ENCODE data around the gene RBM11. TPM values are rescaled to one million over a fixed set of nuclear protein-coding genes. Genes with fewer than 3 reads are reported as not detected.

RBM11 gene
- total and polyA plus RNA-seq, 9 of the 15 experiments (the other 6 are each of a cell fraction or from before 2014, with no cell fraction given) = 0.98 to 5.3 (median 2.9) TPM

GRCh38 chr21:14271053-14271452 is 55.1 kb downstream of the RBM11 start (continued):
- no peak for TF ChIP-seq ZBTB43 (CRISPR knock-in tag; IDR thresholded peaks at IDR 0.05)
- no peak for TF ChIP-seq E2F4 (CRISPR knock-in tag; IDR thresholded peaks at IDR 0.05; ENCODE audit: low read depth)
- no peak for TF ChIP-seq ZNF696 (CRISPR knock-in tag; conservative IDR thresholded peaks at IDR 0.05)
- no peak for TF ChIP-seq ESRRA (IDR thresholded peaks at IDR 0.05; ENCODE audit: borderline replicate concordance, low read depth)
- TF ChIP-seq BMI1 (IDR thresholded peaks at IDR 0.05; ENCODE audit: low read length) = no peak
- TF ChIP-seq UBTF (IDR thresholded peaks at IDR 0.05; ENCODE audit: borderline replicate concordance in 1 of 2, low read depth in 2 of 2, low read length in 2 of 2) = no peak
- no peak for TF ChIP-seq DEAF1 (CRISPR knock-in tag; IDR thresholded peaks at IDR 0.05)
- TF ChIP-seq IRF9 (tag; IDR thresholded peaks at IDR 0.05) = no peak
- TF ChIP-seq SMAD4 (CRISPR knock-in tag; conservative IDR thresholded peaks at IDR 0.05) = no peak
- no peak for TF ChIP-seq MTA3 (IDR thresholded peaks at IDR 0.05; ENCODE audit: borderline replicate concordance)
- no peak for TF ChIP-seq NFRKB (IDR thresholded peaks at IDR 0.05; ENCODE audit: low read depth)
- peak; percentile 47; the same call in 1 of the 2 replicates for TF ChIP-seq FOXM1 (IDR thresholded peaks at IDR 0.05; ENCODE audit: low read depth)
- TF ChIP-seq FOXM1 (CRISPR knock-in tag; IDR thresholded peaks at IDR 0.05; ENCODE audit: low read depth) = no peak
- TF ChIP-seq LARP7 (IDR thresholded peaks at IDR 0.05) = no peak
- TF ChIP-seq CEBPB (tag; IDR thresholded peaks at IDR 0.05) = no peak
- no peak for TF ChIP-seq HSF4 (CRISPR knock-in tag; IDR thresholded peaks at IDR 0.05; ENCODE audit: borderline replicate concordance)
- no peak for TF ChIP-seq ZNF507 (tag; conservative IDR thresholded peaks at IDR 0.05)
- TF ChIP-seq SLC30A9 (CRISPR knock-in tag; IDR thresholded peaks at IDR 0.05) = no peak
- no peak for TF ChIP-seq SP2 (IDR thresholded peaks at IDR 0.05; ENCODE audit: extremely low read depth, low read depth, low read length, poor library complexity, severe bottlenecking)
- TF ChIP-seq CBFA2T3 (IDR thresholded peaks at IDR 0.05) = peak; percentile 95
- no peak for TF ChIP-seq KAT2B (IDR thresholded peaks at IDR 0.05; ENCODE audit: low read depth, low read length)
- TF ChIP-seq ZNF445 (CRISPR knock-in tag; IDR thresholded peaks at IDR 0.05; ENCODE audit: low read depth) = no peak
- TF ChIP-seq CHCHD3 (CRISPR knock-in tag; IDR thresholded peaks at IDR 0.05) = no peak

All from K562 (cell line).